Esophagus (tissue), 2 donors: ENCODE measurements around the gene MLLT1. TPM values are rescaled to one million over a fixed set of nuclear protein-coding genes. Genes with fewer than 3 reads are reported as not detected.

ENCODE experiments used
- H3K27ac ChIP-seq, 2 donors: one replicate each; pipeline ENCODE4 v1.5.1; 2013; ENCODE audit warnings: low read depth in 2 of 2, mild to moderate bottlenecking in 2 of 2, inconsistent platforms in 1 of 2, low read length in 1 of 2, moderate library complexity in 1 of 2
- H3K27me3 ChIP-seq, 2 donors: one replicate each; pipeline ENCODE4 v1.6.1; 2013; ENCODE audit warnings: low read length in 2 of 2, control low read depth in 1 of 2, mild to moderate bottlenecking in 1 of 2; ENCODE audit not compliant: insufficient read depth in 2 of 2, control insufficient read depth in 1 of 2
- H3K36me3 ChIP-seq, 2 donors: one replicate each; pipeline ENCODE4 v1.6.1; 2013; ENCODE audit warnings: low read length in 1 of 2; ENCODE audit not compliant: control insufficient read depth in 2 of 2, insufficient read depth in 2 of 2
- H3K4me1 ChIP-seq, 2 donors: one replicate each; pipeline ENCODE4 v1.6.1; 2013; ENCODE audit warnings: low read length in 1 of 2; ENCODE audit not compliant: control insufficient read depth in 2 of 2, insufficient read depth in 2 of 2
- H3K4me3 ChIP-seq, 2 donors: one replicate each; pipeline ENCODE4 v1.5.1; 2013; ENCODE audit warnings: low read length in 2 of 2, mild to moderate bottlenecking in 2 of 2, low read depth in 1 of 2, moderate library complexity in 1 of 2
- H3K9me3 ChIP-seq, 2 donors: one replicate each; pipeline ENCODE4 v1.6.1; 2013; ENCODE audit warnings: mild to moderate bottlenecking in 2 of 2, low read depth in 1 of 2, low read length in 1 of 2, moderate library complexity in 1 of 2; ENCODE audit not compliant: control insufficient read depth in 2 of 2, insufficient read depth in 1 of 2
- WGBS, 2 donors: extraction: QIAGEN DNeasy Blood & Tissue Kit; methylation state at CpG; one replicate each; pipeline ENCODE4 v1.1.7; 2013; 5-methylcytosine and 5-hydroxymethylcytosine counted together
- polyA plus RNA-seq, 2 donors: library from polyadenylated mRNA; stranded (reverse); fragments of 200-250 nt; gene quantifications; one replicate each; pipeline ENCODE4 v1.2.3, GENCODE V29; 2013
- donor health status: healthy with polysubstance abuse.
- donor health status: Bipolar disorder and iron deficiency.

The MLLT1 gene
- polyA plus RNA-seq, 2 donors = 15.5 to 16.3 TPM

DNA sequence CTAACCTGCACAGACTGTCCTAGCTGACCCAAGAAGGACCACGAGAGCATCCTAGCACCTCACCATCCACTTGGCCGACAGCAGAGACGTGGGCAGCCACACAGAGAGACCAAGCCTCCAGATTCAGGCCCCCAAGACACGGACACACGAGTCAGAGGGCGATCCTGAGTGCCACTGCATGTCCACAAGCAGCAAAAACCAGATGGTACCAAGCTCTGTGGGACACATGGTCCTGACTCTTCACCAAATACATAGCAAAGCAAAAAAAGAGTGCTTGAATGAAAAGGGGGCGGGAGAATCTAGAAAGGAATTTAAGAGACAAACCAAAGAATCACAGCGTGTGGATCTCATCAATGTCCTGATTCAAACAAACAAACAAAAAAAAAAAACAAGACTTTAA lies 45.2 kb downstream of the MLLT1 start:
- Histone ChIP-seq H3K27ac (peak overlapping the region in 1 of 2 donors; percentile 43), H3K9me3 (no peaks in the 10 kb centered on the region), H3K27me3 (no peaks in the 10 kb centered on the region), H3K4me1 (peaks cover 27 to 61% of the 10 kb centered on the region in 2 donors), H3K4me3 (no peak overlapping the region), H3K36me3 (peaks cover 0 to 10% of the 10 kb centered on the region in 2 donors)
- WGBS, 2 donors = 77 to 85% methylated on average over 8 of the region's 8 CpGs

DNA sequence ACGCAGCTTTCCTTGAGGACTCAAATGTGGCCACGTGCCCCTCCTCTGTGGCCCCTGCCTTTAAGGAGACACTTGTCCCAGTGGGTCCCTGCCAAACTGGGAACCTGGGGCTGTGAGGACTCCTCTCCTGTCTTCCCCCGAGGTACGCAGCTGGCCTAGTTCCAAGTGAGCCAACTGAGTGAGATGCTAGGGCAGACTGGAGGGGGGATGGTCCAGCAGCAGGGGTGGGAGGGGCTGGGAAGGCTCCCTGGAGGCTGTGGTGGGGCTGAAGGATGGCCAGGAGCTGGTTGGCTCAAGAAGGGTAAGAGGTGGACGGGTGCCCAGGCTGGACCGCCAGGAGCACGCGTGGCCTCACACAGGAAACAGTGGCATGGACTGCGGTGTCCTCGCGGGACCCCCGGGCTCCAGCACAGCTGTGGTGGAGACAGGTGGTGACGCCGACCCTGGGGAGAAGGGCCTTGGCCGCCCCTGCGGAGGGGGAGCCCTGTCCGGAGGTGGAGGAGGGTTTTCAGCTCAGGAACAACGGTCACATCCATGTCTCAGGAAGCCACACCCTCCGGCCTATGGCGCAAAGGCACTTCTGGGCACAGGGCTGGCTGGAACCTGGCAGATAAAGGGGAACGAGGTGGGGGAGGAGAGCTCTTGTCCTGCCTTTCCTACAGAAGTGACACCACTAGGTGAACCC lies 45.8 kb downstream of the MLLT1 start:
- peak overlapping the region; percentile 32 to 66 for H3K27ac ChIP-seq
- no peaks in the 10 kb centered on the region for H3K27me3 ChIP-seq
- 52 to 64% methylated on average over 21 of the region's 21 CpGs for WGBS, 2 donors
- no peak overlapping the region for H3K4me3 ChIP-seq
- H3K4me1 ChIP-seq = peaks cover 27 to 60% of the 10 kb centered on the region in 2 donors
- no peaks in the 10 kb centered on the region for H3K9me3 ChIP-seq
- peaks cover 0 to 15% of the 10 kb centered on the region in 2 donors for H3K36me3 ChIP-seq

DNA sequence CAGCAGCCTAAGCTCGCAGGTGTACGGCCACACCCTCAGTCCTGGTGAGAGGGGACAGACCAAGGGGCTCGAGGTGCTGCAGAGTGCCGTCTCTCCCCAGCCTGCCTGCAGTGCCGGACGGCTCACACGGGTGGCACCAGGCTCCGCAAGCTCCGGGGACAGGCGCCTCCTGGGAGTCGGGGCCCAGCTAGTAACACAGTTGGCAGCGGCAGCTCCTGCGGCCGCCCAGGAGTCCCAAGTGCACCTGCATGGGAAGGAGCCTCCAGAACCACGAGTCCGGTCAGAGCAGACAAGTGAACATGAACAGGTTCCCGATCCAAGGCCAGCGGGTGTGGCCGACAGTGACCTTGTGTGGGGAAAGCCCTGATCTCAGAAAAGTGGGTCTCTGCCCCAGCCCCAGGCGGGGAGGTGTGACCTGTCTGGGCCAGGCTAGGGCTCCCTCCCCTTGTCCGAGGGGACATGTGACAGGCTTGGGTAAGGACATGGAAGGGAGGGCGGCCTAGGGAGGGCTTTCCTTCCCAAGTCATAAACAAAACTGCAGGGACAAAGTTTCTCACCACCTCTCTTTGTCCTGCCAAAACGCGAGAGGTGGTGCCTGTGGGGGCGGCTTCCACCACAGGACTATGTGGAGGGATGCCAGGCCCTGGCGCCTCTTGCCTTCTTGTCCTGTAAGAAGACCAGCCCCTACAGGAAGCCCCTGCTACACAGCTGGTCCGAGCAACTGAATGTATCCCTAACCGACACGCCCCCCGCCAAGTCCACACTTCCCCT lies 46.5 kb downstream of the MLLT1 start:
- Histone ChIP-seq H3K27me3 (no peaks in the 10 kb centered on the region), H3K4me3 (no peak overlapping the region), H3K36me3 (peaks cover 0 to 15% of the 10 kb centered on the region in 2 donors), H3K27ac (peak overlapping the region; percentile 32 to 66), H3K9me3 (no peaks in the 10 kb centered on the region), H3K4me1 (peaks cover 23 to 56% of the 10 kb centered on the region in 2 donors)
- 47 to 54% methylated on average over 26 to 30 of the region's 30 CpGs for WGBS, 2 donors

DNA sequence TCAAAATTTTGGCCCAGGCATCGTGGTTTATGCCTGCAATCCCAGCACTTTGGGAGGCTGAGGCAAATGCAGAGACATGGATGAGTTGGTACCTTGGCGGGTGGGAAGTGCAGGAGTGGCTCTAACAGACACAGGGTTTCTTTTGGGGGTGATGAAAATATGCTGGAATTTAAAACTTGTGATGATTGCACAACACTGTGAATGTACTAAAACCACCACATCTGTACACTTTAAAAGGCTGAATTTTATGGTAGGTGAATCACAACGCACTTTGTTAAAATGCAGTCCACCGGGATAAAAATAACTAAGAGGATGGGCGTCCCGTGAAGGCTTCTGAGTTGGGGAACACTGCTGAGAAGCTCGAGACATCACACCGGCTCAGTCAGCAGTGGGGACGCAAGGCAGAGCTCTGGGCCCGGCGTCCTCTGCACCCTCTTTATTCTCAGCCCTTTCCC lies 47.1 kb downstream of the MLLT1 start:
- H3K4me1 ChIP-seq = peaks cover 23 to 52% of the 10 kb centered on the region in 2 donors
- H3K36me3 ChIP-seq = peaks cover 0 to 15% of the 10 kb centered on the region in 2 donors
- WGBS, 2 donors = 68 to 75% methylated on average over 11 of the region's 11 CpGs
- no peaks in the 10 kb centered on the region for H3K27me3 ChIP-seq
- H3K27ac ChIP-seq = peak overlapping the region; percentile 30 to 66
- H3K9me3 ChIP-seq = no peaks in the 10 kb centered on the region
- no peak overlapping the region for H3K4me3 ChIP-seq

DNA sequence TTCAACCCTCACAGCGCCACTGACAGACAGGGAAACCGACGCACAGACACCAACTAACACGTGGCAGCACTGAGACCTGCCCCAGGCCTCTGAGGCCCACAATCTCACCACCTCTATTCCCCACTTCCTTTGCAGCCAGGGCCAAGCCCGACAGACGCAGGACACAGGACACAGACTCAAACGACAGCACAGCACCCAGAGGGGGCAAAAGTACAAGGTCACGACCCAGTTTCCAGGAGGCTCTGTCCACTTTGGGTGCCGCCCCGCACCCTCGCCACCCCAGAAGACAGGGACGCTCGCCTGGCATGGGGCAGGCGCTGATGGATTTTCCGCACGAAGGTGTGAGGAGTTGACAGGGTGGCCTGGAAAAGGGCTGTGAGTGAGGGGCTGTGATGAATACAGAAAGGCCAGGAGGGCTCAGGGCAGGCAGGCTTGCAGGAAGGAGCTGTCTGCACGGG lies 48.8 kb downstream of the MLLT1 start:
- 90 to 91% methylated on average over 17 of the region's 17 CpGs for WGBS, 2 donors
- no peak overlapping the region for H3K4me3 ChIP-seq
- H3K27ac ChIP-seq = no peak overlapping the region
- H3K4me1 ChIP-seq = peaks cover 15 to 40% of the 10 kb centered on the region in 2 donors
- no peaks in the 10 kb centered on the region for H3K27me3 ChIP-seq
- H3K36me3 ChIP-seq = peaks cover 0 to 21% of the 10 kb centered on the region in 2 donors
- H3K9me3 ChIP-seq = no peaks in the 10 kb centered on the region

DNA sequence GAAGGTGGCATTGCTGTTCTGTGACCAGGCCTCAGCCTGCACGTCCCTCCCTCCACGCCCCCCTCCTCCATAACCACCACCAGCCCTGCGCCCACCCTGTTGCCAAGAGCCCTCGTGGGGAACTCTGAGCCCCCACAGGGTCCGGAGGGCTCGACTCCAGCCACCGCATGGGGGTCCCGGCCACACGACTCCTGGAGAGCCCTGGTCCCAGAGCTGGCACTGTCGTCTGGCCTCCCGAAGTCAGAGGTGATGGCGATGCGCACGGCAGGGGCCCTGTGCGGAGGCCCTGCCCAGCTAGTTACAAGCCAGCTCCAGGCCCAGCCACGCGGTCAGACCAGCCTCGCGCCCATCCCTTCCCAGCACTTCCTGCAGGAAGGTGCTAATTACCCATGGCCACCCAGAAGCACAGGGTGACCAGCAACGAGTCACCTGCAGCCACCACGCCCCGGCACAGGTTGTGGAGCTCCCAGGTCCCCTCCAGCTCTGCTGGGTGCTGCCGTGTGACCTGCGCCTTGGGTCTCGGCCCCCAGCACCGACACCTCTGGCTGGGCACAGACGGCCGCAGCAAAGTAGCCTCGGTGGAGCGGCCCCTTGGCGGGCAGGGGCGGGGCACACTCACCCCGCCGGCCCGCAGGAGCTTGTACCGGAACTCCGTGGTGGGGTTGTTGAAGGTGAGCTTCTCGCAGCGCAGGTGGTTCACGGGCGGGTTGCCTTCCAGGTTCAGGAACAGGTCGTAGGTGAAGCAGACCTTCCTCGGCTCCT lies 49.6 kb downstream of the MLLT1 start:
- Histone ChIP-seq H3K9me3 (no peaks in the 10 kb centered on the region), H3K27ac (no peak overlapping the region), H3K27me3 (no peaks in the 10 kb centered on the region), H3K4me1 (peaks cover 15 to 34% of the 10 kb centered on the region in 2 donors), H3K4me3 (no peak overlapping the region), H3K36me3 (peaks cover 0 to 23% of the 10 kb centered on the region in 2 donors)
- WGBS, 2 donors = 90 to 93% methylated on average over 42 to 43 of the region's 43 CpGs

DNA sequence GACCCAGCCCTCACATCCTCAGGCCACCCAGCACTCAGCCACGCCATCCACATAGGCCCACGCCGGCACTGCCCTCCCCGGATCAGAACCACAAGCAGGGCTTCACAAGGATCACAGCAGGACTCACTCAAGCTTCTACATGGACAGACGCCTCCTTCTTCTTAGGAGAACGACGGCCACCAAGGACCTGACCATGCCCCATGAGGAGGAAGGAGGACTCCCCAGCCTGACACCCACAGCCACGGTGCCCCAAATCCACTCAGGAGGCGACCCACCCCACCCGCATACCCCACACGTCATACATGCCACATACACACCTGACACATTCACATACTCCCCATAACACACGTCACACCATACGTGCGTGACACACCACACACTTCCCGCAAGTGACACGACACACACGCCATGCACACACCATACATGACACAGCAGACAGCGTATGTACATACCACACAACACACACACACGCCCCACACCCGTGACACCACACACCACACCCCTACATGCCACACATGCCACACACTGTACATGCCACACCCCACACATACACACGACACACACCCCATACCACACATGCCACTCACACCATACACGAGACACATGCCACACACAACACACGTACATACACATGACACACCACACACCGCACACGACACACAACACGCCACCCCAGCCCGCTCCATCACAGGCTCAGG lies 50.4 kb downstream of the MLLT1 start:
- Histone ChIP-seq H3K36me3 (peaks cover 0 to 23% of the 10 kb centered on the region in 2 donors), H3K4me1 (peaks cover 15 to 32% of the 10 kb centered on the region in 2 donors), H3K27me3 (no peaks in the 10 kb centered on the region), H3K9me3 (no peaks in the 10 kb centered on the region), H3K4me3 (no peak overlapping the region), H3K27ac (no peak overlapping the region)
- WGBS, 2 donors = 89 to 92% methylated on average over 27 of the region's 27 CpGs

DNA sequence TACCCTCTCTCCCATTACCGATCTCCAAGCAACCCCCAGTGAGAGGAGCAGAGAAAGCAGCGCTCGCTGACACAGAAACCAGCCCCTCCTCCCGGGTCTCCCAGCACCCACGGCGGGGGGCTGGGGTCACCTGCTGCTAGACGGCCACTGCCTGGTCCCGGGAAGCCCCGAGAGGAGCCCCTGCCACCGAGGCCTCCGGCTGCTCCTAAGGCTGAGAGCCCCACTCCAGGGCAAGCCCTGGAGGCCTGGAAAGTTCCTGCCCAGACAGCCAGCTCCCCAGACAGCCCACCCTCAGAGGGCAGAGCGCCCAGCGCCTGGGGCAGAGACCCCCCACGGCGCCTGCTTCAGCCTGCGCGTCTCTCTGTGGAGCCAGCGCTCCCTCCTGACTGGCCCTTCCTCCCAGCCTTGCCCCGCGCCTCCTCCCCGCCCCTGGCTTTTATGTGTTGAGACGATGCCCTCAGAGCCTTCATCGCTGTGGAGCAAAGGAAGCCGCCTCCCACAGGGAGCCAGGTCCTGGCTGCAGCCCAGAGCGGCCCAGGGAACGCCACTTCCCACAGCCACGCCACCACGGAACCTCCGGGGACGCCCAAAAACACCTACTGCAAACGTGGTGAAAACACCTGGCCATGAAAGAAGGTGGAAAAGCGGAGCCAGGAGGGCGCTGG lies 51.1 kb downstream of the MLLT1 start:
- 71 to 72% methylated on average over 31 to 33 of the region's 33 CpGs for WGBS, 2 donors

More for the DNA sequence above, 51.1 kb downstream of the MLLT1 start:
- peaks cover 9 to 28% of the 10 kb centered on the region in 2 donors for H3K4me1 ChIP-seq
- no peak overlapping the region for H3K27ac ChIP-seq
- H3K9me3 ChIP-seq = no peaks in the 10 kb centered on the region
- peaks cover 0 to 23% of the 10 kb centered on the region in 2 donors for H3K36me3 ChIP-seq
- H3K27me3 ChIP-seq = no peaks in the 10 kb centered on the region
- H3K4me3 ChIP-seq = no peak overlapping the region
